ENCODE measurements around the gene ATOH8. TPM values are rescaled to one million over a fixed set of nuclear protein-coding genes. Genes with fewer than 3 reads are reported as not detected.
A peak's percentile ranks its signal among the peaks of the same experiment; 100 is the strongest.

Gene ATOH8
- total RNA-seq = 24.5 TPM

GRCh38 chr2:85753525-85754312, at the start of gene ATOH8:
Gene ATOH8 (plus strand): TSS chr2:85753991. CDS start chr2:85754190, 199 bp downstream.

Small RNA genes within 50 kb of the gene (small RNA-seq; reads per million reads assigned to genes)
- gene MIR6071 (ENCODE audit: low replicate concordance) (not detected), gene RN7SKP83 (ENCODE audit: low replicate concordance) (not detected), gene RNU1-38P (ENCODE audit: low replicate concordance) (0.35 reads per million, percentile 41 among the genes with 10 or more reads in this experiment)

Other genes with a start within 250 kb of the ATOH8 start
- 129 TPM for gene MAT2A, start 214.8 kb upstream of the ATOH8 start, total RNA-seq
- gene GGCX, start 192.5 kb upstream of the ATOH8 start, total RNA-seq = 43.0 TPM
- 37.7 TPM for gene VAMP8, start 176.4 kb upstream of the ATOH8 start, total RNA-seq
- gene VAMP5, start 169.6 kb upstream of the ATOH8 start, total RNA-seq = 11.3 TPM
- 111 TPM for gene RNF181, start 158.2 kb upstream of the ATOH8 start, total RNA-seq
- 20.2 TPM for gene TMEM150A, start 151.3 kb upstream of the ATOH8 start, total RNA-seq
- gene C2orf68, start 141.9 kb upstream of the ATOH8 start, total RNA-seq = 57.6 TPM
- 45.4 TPM for gene USP39, start 137.8 kb upstream of the ATOH8 start, total RNA-seq
- gene SFTPB, start 85.8 kb upstream of the ATOH8 start, total RNA-seq = 1.7 TPM
- gene GNLY, start 59.6 kb upstream of the ATOH8 start, total RNA-seq = not detected
- gene ST3GAL5, start 135.0 kb downstream of the ATOH8 start, total RNA-seq = 19.4 TPM

All from metanephros (tissue), 2 donors.